ENCODE measurements around the gene TMEM132A.
"Not testable (repeated sequence)": the region's sequence is repeated elsewhere in the genome, so short reads cannot be mapped to it uniquely, and the experiment has no call there.

TMEM132A gene

GRCh38 chr11:60905551-60906113, 18.6 kb upstream of the TMEM132A start:
- TF ChIP-seq CTCF (IDR thresholded peaks at IDR 0.05; ENCODE audit: low read depth, low read length, missing control alignments) = no peak
- in situ Hi-C loops (cut with HindIII; ENCODE audit: low sequenced_read_pairs) = no loop called here
- H3K4me3 ChIP-seq (ENCODE audit: low read depth, low read length) = peak overlapping the region; percentile 77
- DNase-seq (ENCODE audit: low read depth) = no peak

GRCh38 chr11:60906132-60906972, 17.9 kb upstream of the TMEM132A start, which contains the start of gene PRPF19:
TSS of gene PRPF19 (minus strand) at chr11:60906585. CDS start at chr11:60906382, 203 bp downstream.
- in situ Hi-C loops (cut with HindIII; ENCODE audit: low sequenced_read_pairs) = no loop called here
- peak within 1 kb of the TSS; percentile 77 for H3K4me3 ChIP-seq (ENCODE audit: low read depth, low read length)
- DNase-seq (ENCODE audit: low read depth) = peak; percentile 88
- TF ChIP-seq CTCF (IDR thresholded peaks at IDR 0.05; ENCODE audit: low read depth, low read length, missing control alignments) = no peak

- no peak for DNase-seq (ENCODE audit: low read depth)
- in situ Hi-C loops (cut with HindIII; ENCODE audit: low sequenced_read_pairs) = no loop called here
- no peak overlapping the region for H3K4me3 ChIP-seq (ENCODE audit: low read depth, low read length)
- TF ChIP-seq CTCF (IDR thresholded peaks at IDR 0.05; ENCODE audit: low read depth, low read length, missing control alignments) = no peak
Observed at GRCh38 chr11:60908803-60909202, 15.5 kb upstream of the TMEM132A start.

- H3K4me3 ChIP-seq (ENCODE audit: low read depth, low read length); DNase-seq (ENCODE audit: low read depth); in situ Hi-C loops (cut with HindIII; ENCODE audit: low sequenced_read_pairs): not testable (repeated sequence)
Observed at GRCh38 chr11:60909680-60910280, 14.5 kb upstream of the TMEM132A start.

- in situ Hi-C loops (cut with HindIII; ENCODE audit: low sequenced_read_pairs) = no loop called here
Observed at GRCh38 chr11:60910281-60910687, 14.0 kb upstream of the TMEM132A start.

GRCh38 chr11:60910711-60911380, 13.4 kb upstream of the TMEM132A start:
- no peak for DNase-seq (ENCODE audit: low read depth)
- in situ Hi-C loops (cut with HindIII; ENCODE audit: low sequenced_read_pairs) = no loop called here
- TF ChIP-seq CTCF (IDR thresholded peaks at IDR 0.05; ENCODE audit: low read depth, low read length, missing control alignments) = no peak
- no peak overlapping the region for H3K4me3 ChIP-seq (ENCODE audit: low read depth, low read length)

More at GRCh38 chr11:60910281-60910687, 14.0 kb upstream of the TMEM132A start:
- no peak overlapping the region for H3K4me3 ChIP-seq (ENCODE audit: low read depth, low read length)
- no peak for DNase-seq (ENCODE audit: low read depth)
- TF ChIP-seq CTCF (IDR thresholded peaks at IDR 0.05; ENCODE audit: low read depth, low read length, missing control alignments) = no peak
